ENCODE measurements around the gene ZNF608. TPM values are rescaled to one million over a fixed set of nuclear protein-coding genes. Genes with fewer than 3 reads are reported as not detected.

ZNF608 gene
- total RNA-seq, 2 donors from 2014 or later: 22.6 to 25.3 TPM

DNA sequence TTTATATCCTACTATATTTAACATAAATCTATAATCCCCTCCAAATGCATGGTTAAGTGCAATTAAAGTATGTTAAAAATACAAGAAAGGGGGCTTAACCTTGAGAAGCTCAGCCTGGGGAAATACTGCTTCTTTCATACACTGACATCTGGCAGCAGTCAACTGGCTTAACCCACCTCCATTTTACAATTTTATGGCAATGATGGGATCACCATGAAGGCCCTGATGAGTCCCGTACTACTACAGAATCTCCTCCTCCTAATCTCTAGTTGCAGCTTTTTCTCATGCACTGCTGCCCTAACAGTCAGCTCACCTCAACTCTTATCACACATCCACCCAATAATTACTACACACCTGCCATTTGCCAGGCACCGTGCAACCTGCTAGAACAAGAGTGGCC lies 40.9 kb downstream of the ZNF608 start:
- intact Hi-C loops (cut with DNase I): no loop called here
- TF ChIP-seq POLR2AphosphoS5 (IDR thresholded peaks at IDR 0.05) (no peak), CTCF (IDR thresholded peaks at IDR 0.05) (no peak), POLR2A (IDR thresholded peaks at IDR 0.05) (no peak)
- Histone ChIP-seq H3K36me3 (no peaks in the 10 kb centered on the region), H3K27me3 (replicated peaks; ENCODE audit: insufficient read depth) (no peaks in the 10 kb centered on the region), H3K27ac (no peak overlapping the region), H3K4me1 (replicated peaks) (no peaks in the 10 kb centered on the region), H3K4me3 (no peak overlapping the region), H3K9me3 (no peaks in the 10 kb centered on the region)
- WGBS: 96% methylated on average over 2 of the region's 2 CpGs
- DNase-seq (ENCODE audit: low spot score): no peak

GRCh38 chr5:124704594-124705284 lies 41.7 kb downstream of the ZNF608 start:
- DNase-seq (ENCODE audit: low spot score): no peak
- Histone ChIP-seq H3K27me3 (replicated peaks; ENCODE audit: insufficient read depth) (no peaks in the 10 kb centered on the region), H3K27ac (no peak overlapping the region), H3K4me1 (replicated peaks) (peaks cover 5% of the 10 kb centered on the region), H3K36me3 (no peaks in the 10 kb centered on the region), H3K4me3 (no peak overlapping the region), H3K9me3 (no peaks in the 10 kb centered on the region)
- WGBS: 62% methylated on average over 6 of the region's 6 CpGs
- TF ChIP-seq POLR2A (IDR thresholded peaks at IDR 0.05) (no peak), POLR2AphosphoS5 (IDR thresholded peaks at IDR 0.05) (no peak), CTCF (IDR thresholded peaks at IDR 0.05) (no peak)
- intact Hi-C loops (cut with DNase I): no loop called here

- intact Hi-C loops (cut with DNase I): no loop called here
- Histone ChIP-seq H3K36me3 (no peaks in the 10 kb centered on the region), H3K27me3 (replicated peaks; ENCODE audit: insufficient read depth) (no peaks in the 10 kb centered on the region), H3K4me1 (replicated peaks) (peaks cover 5% of the 10 kb centered on the region), H3K9me3 (no peaks in the 10 kb centered on the region), H3K4me3 (no peak overlapping the region), H3K27ac (no peak overlapping the region)
- WGBS: 83% methylated on average over 4 of the region's 4 CpGs
- DNase-seq (ENCODE audit: low spot score): no peak
- TF ChIP-seq POLR2AphosphoS5 (IDR thresholded peaks at IDR 0.05) (no peak), POLR2A (IDR thresholded peaks at IDR 0.05) (no peak), CTCF (IDR thresholded peaks at IDR 0.05) (no peak)
Observed at GRCh38 chr5:124703995-124704394, 42.4 kb downstream of the ZNF608 start.

DNA sequence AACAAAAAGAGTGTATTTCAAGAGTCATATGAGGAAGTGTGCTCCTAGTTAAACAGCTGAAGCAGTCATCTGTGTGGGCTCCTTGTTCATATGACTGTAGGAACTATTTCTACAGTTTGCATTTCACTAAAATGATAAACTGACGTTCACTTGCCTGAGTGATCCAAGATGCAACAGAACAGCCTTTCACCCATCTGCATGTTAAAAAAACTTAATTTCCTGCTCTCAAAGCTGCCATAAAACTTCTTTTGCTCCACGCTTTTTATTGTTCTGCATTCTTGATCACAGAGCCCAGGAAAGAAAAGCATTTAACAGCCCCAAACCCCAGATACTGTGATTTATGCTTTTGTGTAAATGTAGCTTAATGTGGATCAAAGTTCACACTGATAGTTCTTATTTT lies 43.9 kb downstream of the ZNF608 start:
- Histone ChIP-seq H3K9me3 (no peaks in the 10 kb centered on the region), H3K36me3 (no peaks in the 10 kb centered on the region), H3K4me3 (no peak overlapping the region), H3K27me3 (replicated peaks; ENCODE audit: insufficient read depth) (no peaks in the 10 kb centered on the region), H3K27ac (no peak overlapping the region), H3K4me1 (replicated peaks) (peaks cover 5% of the 10 kb centered on the region)
- no peak for TF ChIP-seq POLR2AphosphoS5 (IDR thresholded peaks at IDR 0.05)
- TF ChIP-seq POLR2A (IDR thresholded peaks at IDR 0.05): no peak
- no peak for TF ChIP-seq CTCF (IDR thresholded peaks at IDR 0.05)
- DNase-seq (ENCODE audit: low spot score): no peak
- WGBS: 16% methylated on average over 2 of the region's 2 CpGs
- intact Hi-C loops (cut with DNase I): no loop called here

DNA sequence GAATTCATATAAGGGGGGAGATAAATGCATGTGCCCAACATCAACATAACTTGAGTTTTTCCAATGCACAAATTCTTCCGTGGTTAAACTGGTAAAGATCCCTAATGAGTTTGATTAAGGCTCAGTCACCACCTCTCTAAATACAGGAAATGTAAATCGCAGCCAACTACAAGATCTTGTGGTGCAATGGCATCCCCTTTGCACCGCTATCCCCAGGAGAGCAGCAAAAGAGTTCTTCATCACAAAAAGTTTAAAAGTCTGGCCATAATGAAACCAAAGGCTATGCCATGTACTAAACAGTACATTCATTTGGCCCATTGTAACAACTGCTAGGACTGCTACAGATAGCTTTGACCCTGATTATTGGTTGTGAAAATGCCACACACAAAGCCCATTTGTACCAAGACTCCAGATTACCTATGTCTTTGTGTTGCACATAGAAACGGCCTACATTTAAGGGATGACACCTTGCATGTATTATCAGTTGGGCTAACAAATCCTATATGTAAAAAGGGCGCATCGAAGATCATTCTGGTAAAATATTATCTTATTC lies 44.5 kb downstream of the ZNF608 start:
- Histone ChIP-seq H3K9me3 (no peaks in the 10 kb centered on the region), H3K36me3 (no peaks in the 10 kb centered on the region), H3K27me3 (replicated peaks; ENCODE audit: insufficient read depth) (no peaks in the 10 kb centered on the region), H3K4me3 (no peak overlapping the region), H3K27ac (no peak overlapping the region), H3K4me1 (replicated peaks) (peaks cover 5% of the 10 kb centered on the region)
- intact Hi-C loops (cut with DNase I): no loop called here
- 79% methylated on average over 6 of the region's 6 CpGs for WGBS
- TF ChIP-seq POLR2AphosphoS5 (IDR thresholded peaks at IDR 0.05) (no peak), POLR2A (IDR thresholded peaks at IDR 0.05) (no peak), CTCF (IDR thresholded peaks at IDR 0.05) (no peak)
- DNase-seq (ENCODE audit: low spot score): no peak
